Iris pigment epithelial cell (primary cell): ENCODE data around the gene LOX.

Source experiments
- DNase-seq: peaks from one replicate; pipeline ENCODE4 v3.0.0-alpha.2; 2011; ENCODE audit warnings: low read depth

LOX gene, protein sequence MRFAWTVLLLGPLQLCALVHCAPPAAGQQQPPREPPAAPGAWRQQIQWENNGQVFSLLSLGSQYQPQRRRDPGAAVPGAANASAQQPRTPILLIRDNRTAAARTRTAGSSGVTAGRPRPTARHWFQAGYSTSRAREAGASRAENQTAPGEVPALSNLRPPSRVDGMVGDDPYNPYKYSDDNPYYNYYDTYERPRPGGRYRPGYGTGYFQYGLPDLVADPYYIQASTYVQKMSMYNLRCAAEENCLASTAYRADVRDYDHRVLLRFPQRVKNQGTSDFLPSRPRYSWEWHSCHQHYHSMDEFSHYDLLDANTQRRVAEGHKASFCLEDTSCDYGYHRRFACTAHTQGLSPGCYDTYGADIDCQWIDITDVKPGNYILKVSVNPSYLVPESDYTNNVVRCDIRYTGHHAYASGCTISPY

DNA sequence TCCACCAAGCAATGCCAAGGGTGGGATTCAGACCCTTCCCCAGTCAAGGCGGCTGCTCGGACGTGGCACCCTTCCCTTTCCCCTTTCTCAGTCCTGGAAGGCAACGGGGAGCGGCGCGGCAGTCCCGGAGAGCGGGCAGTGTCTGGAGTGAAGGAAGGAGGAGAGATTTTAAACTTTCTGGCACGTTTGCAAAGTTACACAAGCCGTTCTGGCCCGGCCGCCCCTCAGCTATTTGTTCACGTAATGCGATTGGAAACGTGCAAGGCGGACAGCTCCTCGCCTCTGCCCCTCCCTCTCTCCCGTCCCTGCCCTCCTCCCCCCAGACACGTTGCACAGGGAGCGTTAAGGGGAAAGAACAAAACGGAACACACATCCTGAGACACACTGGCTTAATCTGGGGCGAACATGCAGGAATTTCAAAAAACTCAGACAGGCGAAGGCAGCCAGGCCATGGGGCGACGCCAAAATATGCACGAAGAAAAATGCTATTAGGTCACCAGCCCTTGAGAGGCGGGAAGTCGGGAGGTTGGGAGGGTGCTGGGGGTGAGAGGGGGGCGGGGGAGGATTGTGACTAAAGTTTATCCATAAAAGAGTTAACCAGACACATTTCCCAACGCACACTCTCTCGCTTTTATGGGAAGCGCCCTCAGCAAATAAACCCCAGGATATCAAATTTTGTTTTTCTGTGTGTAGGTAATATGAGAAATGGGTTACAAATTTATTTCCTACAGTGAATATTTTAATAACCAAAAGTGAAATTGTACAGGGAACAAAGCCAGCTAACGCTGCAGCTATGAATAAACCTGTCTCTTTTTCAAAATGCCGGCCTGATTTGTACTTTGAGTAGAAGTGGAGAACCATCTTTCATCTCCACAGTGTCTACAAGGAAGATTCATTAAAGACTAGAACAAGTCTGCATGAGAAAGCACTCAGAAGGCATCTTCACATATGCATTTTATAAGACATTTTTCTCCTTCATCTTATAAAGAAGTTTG, at the start of gene LOX:
Gene LOX, minus strand, starts transcription at position 144 of the 995 bp plus-strand sequence. CDS start 274 bp downstream, outside the sequence.
- DNase-seq: peak; percentile 99

DNA sequence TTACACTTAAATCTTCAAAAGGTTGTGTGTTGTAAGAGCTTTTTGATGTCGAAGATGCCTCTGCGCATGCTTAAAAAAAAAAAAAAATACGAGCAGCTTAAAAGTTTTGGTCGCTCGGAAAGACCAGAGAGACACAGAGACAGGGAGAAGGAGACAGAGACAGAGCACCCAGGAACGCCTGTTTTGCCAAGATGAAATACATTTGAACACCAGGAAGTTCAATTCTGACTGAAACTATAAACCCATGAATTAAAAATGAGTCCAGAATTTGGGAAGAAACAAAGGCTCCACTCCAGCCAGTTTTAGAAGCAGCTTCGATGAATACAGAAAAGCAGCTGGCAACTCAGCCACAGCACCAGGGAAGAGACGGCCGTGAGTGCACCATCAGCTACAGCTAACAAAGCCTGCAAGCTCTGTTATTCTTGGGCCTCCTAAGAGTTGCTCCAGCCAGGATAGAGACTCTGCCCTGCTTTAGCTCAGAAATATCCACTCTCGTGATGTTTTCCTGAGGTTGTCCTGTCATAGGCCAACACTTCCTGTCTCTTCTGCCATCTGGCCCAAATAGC, 48.8 kb upstream of the LOX start:
- DNase-seq: no peak

DNA sequence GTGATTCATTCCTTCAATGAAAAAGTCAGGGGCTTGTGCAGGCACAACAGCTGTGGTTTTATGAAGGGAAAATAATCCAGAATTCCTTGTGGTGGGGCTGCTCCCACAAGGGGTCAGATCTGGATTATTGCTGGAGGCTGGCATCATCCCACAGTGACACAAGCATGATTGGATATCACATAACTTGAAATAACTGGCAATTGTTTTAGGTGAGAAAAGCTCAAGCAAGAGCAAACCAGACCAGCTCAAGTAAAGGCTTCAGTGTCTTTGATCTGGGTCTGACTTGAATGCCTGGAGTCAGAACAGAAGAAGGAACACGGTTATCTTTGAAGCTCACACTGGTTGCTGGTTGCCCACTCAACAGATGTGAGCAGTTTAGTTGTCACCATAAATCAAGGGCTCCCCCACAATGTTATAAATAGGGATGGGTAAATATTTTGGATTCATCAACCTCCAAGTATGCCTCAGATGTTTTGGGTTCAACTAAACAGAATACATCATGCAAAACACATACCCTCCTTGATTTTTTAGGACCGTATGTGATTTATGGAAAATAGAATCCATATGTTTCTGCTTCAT, 48.2 kb upstream of the LOX start:
- DNase-seq: peak; percentile 43

DNA sequence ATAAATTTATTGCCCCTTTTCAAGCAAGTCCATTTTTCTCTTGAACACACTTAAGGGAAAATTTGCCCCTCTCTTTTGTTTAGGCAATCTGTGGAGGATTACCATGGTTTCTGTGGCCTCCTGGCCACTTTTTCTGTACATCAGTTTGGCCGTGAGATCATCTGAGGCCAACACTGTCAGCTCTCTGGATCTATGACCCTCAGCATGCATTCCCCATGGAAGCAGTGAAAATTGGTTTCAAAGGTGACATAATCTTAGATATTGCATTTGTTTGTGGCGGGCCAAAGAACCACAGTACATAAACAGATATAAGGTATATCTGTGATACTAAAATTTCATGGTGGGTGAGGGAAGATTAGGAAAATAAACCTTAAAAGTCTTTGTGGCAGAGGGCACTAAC, 46.7 kb upstream of the LOX start:
- no peak for DNase-seq

DNA sequence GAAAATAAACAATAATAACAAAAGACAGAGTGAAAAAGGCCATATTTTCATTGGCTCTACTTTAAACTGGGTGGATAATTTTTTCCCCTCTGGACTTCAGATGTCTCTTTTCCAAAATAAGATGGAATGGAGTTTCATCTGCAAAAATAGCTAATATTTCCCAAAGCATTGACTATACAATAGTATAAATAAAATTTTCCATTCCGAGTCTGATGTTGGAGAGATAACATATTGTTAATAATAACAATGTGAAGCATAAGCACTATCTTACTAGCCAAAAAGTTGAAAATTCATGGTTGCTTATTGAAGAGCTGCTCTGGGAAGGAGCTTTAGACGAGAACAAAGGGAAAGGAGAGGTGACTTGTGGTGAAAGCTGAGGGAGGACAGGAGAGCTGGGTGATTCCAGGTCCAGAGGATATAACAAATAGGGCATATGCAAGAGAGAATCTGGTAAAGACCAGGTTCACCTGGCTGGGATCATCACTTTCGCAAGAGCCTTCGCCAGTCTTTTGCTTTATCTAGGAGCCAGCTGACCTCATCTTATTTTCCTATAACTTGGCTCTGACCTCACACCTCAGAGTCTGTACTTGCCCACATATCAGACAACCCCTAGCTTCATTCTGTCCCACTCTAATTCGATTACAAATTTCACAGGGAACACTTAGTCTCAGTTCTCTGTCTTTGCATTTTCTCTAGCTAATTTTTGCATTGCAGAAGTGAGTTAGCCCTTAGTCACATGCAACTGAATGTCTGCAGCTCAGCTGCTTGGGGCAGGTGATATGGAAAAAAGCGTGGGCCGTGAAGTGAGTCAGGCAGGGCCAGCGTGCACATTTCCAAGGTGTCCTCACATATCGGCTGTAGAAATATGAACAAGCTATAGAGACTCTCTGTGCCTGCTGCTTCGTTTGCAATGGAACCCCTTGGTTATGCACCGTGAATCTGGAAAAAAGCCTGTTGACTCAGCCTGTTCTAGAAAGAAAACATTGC, 43.7 kb upstream of the LOX start:
- peak; percentile 60 for DNase-seq

DNA sequence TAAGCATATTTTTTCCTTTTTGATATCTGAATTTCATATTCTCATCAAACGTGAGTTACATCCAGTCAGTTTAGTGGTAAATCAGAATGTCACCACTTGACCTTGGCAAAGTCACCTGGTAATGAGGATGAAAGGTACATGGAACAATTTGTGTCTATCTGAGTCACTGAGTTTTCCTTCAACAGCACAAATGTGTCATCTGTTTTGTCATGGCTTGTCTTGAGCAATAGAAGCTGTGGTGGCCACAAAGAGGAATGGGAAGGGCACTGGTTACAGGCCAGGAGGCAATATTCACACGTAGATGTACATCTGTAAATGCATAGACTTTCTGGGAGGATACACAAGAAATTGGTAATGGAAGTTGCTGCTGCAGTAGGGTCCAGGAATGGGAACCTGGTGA, 42.9 kb upstream of the LOX start:
- DNase-seq: peak; percentile 31

DNA sequence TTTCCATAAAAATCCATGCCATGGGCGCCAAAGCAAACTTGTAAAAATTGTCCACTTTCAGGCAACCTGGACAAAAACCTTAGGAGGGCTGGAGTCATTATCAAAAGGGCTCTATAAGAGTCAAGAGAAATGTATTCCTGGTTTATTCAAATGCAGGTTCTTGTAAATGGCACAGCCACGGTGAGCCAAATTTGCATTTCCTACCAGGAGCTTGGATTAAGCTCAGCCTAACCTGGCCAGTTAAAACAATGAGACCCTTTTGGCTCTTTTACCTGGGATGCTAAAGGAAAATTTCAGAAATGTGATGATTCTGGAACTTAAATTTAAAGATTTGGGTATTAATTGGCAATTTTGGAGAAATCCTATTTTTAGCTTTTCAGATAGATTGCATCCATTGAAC, 42.4 kb upstream of the LOX start:
- no peak for DNase-seq

DNA sequence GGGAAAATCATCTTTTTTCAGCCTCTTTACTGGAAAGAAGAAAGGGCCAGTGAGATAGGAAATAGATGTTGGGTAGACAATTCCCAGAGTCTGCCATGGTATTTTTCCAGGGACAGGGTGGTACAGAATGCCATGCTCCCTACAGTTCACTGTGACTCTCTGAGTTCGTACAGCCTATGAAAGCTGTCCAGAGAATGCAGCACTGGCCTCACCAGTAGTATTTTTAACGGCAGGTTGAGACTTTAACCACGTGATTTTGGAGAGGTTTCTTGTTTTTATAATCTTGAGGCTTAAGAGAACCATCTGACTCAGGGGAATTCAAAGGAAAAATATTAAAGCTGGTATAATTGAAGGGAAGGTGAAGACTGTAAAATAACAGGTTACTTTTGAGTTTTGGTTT, 41.1 kb upstream of the LOX start:
- DNase-seq: no peak

DNA sequence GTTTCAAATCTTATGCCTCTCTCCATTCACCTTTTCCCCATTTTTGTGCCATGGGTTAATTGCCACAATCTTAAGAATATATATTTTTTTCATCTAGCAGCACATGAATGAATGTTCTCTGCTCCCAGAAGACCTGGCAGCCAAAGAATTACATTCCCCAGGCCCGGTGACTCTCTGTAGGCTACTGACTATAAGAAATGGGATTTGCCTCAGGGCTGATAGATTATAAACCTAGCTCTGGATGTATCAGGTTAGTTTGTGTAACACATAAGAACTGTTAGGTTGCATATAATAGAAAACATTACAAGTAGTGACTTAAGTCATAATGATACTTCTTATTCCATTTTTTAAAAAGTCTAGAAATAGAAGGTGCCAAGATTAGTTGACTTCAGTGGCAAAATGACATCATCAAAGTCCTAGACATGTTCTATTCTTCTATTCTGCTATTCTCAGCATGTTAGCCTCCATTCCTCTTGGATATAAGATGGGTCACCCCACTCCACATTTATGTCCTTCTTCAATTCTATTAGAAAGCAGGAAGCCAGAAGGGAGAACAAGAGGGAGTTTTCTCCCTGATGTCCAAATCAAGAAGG, 40.4 kb upstream of the LOX start:
- no peak for DNase-seq

DNA sequence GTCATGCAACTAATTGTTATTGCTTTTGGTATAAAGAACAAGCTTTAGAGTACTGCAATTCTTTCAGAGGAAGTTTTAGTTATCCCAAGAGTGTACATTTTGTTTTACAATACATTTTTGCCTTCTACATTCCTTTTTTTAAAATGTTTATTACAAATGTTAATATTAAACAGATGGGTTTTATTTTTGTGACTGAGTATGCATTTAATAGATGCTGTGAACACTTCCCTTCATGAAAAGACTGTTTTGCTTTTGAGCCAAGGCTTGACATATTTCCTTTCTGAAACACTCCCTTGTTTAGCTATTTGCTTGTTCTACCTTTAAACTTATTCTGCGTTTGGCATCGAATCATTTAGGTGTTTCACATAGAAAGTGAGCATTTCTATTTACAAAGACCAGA, 36.4 kb upstream of the LOX start:
- no peak for DNase-seq

DNA sequence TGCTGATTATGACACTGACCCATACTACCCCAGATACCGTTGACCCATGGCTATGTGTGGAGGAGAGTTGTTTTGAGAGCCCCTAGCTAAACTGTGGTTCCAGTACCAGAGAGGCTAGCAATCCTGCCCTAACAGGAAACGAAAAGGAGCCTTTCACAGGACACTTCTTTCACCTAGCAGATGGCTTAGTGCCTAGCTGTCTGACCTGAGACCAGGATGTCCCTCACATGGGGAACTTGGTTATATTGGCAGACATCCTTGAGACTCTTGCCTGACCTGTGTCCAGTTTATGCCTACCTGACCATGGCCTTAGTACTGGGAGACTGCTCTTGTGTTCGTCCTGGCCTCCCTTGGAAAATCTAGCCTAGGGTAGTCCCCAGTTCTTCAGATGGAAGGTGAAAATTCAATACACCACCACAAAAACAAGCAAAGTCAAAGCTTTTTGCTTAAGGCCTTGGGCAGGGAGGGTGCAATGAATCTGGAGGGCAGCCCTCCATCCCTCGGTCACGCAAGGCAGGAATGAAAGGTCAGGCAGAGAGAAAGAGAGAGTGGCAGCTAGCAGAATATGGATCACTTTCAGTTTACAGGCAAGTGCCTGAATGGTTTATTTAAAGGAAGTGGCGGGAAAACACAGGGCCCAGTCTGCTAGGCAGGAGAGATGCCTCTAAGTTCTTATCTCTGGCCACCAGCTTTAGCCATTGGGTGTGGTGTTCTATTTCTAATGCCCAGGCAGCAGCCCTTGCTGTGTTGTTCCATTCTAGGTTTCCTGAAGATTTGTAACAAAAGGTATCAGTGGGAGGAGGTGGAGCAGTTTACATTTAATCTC, 34.9 kb upstream of the LOX start:
- no peak for DNase-seq

DNA sequence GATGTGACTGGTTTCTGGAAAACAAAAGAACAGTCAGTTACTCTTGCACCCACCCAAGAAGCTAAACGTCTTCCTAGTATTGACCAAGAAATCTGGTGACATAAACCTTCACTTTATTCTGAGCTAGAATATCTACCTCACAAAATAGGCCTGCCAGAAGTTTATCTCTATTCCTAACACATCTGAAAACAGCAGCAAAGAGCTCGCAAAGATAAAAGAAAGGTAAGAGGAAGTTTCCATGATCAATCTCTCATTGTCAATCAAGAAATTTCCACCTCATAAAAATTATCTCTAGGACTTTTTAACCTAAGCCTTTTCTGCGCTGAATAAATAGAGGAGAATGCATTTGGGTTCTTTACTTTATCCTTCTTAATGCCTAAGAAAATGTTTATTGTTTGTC, 34.0 kb upstream of the LOX start:
- no peak for DNase-seq

DNA sequence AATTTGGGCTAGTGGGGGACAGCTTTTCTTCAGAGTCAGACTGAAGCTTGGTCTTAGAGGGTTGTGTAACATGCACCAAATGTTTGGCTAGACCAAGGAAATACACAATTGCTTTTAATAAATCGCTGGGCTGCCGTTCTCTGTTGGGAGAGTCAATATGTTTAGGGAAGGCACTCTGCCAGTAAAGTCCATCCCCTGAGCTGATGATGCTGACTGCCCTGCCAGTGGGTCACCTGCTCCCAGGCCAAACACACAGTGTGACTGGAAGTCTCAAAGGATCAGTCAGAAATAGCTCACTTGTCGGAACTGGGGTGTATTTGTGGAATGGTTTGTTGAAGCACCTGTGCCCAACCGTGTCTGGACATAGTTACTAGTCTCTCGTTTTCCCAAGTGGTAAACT, 33.4 kb upstream of the LOX start:
- no peak for DNase-seq

DNA sequence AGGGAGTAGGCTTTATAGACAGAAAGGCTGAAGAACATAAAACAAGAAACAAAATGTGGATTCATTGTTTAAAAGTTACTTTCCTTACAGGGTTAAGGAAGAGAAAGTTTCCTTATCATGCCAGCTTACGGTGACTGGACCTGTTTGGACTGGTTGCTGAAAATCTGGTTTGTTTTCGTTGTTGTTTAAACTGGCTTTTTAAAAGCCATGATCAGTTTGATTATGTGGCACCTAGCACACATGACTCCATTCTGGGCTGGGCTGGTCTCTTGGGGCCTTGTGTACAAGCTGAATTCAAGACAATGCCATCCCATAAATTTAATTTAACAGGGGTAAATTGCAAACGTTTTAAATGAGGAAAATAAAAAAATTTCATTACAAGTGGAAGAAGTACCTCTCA, 32.9 kb upstream of the LOX start:
- no peak for DNase-seq

DNA sequence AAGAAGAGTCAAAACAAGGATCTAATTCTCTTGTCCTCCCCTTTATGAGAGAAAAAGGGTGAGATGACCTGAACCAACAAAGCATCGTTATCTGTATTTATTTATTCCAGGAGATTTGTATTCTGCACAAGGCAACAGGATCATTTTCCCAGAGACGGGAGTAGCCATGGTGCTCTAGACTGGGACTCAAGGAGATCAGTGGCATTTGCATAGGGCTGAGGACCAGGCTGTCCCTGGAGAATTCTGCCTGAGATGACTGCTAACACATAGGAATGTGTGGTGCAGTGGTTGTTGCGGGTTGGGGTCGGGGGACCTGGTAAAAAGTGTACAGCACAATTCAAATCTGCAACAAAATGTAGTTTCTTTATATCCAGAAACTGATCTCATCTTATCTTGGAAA, 29.0 kb upstream of the LOX start:
- DNase-seq: no peak

DNA sequence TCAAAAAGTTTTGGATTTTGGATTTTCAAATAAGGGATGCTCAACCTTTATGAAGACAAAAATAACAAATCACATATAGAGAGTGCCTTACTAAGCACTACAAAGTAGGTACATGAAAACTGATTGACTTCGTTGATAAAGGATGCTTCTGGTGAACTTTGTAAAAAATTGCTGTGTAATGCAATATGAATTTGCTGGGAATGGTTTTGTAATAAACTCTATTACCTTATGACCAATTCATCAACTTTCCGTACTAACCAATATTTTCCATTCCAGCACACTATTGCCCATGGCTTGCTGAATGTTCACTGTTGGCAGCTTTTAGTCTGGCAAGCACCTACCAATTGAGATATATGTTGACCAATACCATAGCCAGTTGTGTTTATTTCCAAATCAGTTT, 27.9 kb upstream of the LOX start:
- DNase-seq: no peak

DNA sequence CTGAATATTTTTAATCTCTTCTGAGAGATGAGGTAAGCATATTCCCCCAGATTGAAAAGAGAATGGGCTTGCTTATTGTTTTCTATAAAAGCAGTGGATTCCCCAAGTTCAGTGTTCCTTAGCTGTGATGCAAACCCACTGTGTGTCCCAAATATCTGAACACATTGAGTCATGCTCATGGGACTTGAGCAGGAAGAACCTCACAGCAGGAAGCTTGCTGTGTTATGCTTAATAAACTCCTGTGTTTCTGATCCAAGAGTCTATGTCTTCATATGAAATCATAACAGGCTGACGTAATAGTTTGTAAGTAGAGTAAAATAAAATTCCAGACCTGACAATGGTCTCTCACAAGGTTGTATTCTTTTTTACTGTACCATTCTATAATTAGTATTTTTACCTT, 24.8 kb upstream of the LOX start:
- peak; percentile 94 for DNase-seq

DNA sequence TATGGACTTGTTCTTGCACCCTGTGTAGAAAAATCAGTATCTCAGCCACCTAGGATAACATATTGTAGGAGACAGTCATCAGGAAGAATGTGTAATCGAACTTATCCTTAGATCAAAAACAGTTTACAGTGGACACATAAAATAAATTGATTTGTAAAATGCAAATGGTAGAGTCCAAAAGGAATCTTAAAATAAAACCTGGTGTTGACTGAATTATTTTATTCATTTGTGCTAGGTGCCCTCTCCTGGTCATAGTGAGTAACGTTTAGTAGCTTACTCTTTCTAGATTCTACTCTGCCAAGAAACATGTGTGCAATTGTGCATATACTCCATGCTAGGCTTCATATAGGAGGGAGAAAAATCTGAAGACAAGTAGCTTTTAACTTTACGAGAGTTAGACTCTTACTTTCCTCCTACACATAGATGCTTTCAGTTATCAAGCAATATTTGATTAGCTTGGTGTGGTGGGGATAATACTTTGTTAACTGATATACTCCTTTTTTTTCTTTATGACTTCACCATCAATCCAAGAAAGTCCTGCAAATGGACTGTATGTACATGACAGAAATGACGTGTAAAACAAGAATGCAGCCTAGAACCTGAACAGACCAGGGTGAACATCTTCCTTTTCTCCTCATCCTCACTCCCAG, 23.7 kb upstream of the LOX start:
- peak; percentile 73 for DNase-seq

DNA sequence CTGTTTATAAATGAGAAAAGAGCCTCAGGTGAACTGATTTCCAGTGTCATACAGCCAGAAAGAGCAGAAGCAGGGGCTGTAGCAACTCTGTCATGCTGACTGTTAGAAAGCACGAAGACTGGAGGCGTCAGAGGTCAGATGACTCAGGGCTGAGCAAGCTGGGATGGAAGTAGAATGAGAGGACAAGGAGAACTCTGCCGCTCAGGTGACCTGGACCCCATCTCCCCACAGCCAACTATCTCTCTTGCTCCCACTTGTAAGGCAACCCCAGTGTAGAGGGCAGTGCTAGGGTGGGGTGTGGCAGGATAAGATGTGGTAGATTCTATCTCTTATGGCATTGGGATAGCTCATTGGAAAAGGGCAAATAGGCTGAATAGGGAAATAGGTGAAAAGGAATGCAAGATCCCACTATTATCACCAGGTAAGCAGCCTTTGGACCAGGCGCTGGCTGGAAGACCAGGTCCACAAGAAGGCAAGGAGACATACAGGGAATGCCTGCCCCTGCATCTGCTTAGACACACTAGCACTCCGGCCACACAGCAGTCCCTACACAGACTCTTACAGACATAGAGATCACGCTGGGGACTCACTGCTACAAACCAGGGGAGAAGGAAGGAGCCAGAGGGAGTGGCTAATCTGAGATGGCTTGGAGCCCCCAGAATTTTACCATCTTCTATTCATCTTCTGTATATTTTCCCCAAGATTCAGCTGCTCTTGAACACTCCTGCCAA, 21.2 kb upstream of the LOX start:
- peak; percentile 90 for DNase-seq
